Neutrophil (primary cell): Measurements from ENCODE around the gene SMARCD1.

Experiments
- H3K27ac ChIP-seq: fragments of 200-600 bp; sonication (generic); 2 replicates; pipeline ENCODE4 v1.5.1; 2016; ENCODE audit warnings: mild to moderate bottlenecking, moderate library complexity
- H3K27me3 ChIP-seq: fragments of 200-600 bp; sonication (generic); 2 replicates; pipeline ENCODE4 v1.6.0; 2016; ENCODE audit warnings: mild to moderate bottlenecking
- H3K36me3 ChIP-seq: fragments of 200-600 bp; sonication (generic); 2 replicates; pipeline ENCODE4 v1.5.1; 2017
- H3K4me1 ChIP-seq, 2 experiments: fragments of 200-600 bp in 1 of 2; sonication (generic) in 1 of 2; 1 replicate in 1 of 2; 2 replicates in 1 of 2; pipeline versions ENCODE4 v1.5.1 to v1.6.1; 2013 to 2016; ENCODE audit warnings: low read depth in 1 of 2, low read length in 1 of 2, mild to moderate bottlenecking in 1 of 2, moderate library complexity in 1 of 2; ENCODE audit not compliant: control insufficient read depth in 1 of 2, insufficient read depth in 1 of 2
- H3K4me3 ChIP-seq, 2 experiments: fragments of 200-600 bp in 1 of 2; sonication (generic) in 1 of 2; 1 replicate in 1 of 2; 2 replicates in 1 of 2; pipeline ENCODE4 v1.5.1; 2013 to 2016; ENCODE audit warnings: low read depth in 1 of 2, low read length in 1 of 2, mild to moderate bottlenecking in 1 of 2, moderate library complexity in 1 of 2
- H3K9me3 ChIP-seq: fragments of 200-600 bp; sonication (generic); 2 replicates; pipeline ENCODE4 v1.5.1; 2016
- TF ChIP-seq, protein P1 (sequence below): fragments of 200-600 bp; sonication (generic); IDR thresholded peaks from 2 replicates; pipeline ENCODE4 v1.5.1; 2016; ENCODE audit warnings: antibody characterized with exemption

The SMARCD1 gene

GRCh38 chr12:50061946-50062686, 23.0 kb upstream of the SMARCD1 start:
- H3K27me3 ChIP-seq = peaks cover 98% of the 10 kb centered on the region
- TF ChIP-seq, protein P1, sequence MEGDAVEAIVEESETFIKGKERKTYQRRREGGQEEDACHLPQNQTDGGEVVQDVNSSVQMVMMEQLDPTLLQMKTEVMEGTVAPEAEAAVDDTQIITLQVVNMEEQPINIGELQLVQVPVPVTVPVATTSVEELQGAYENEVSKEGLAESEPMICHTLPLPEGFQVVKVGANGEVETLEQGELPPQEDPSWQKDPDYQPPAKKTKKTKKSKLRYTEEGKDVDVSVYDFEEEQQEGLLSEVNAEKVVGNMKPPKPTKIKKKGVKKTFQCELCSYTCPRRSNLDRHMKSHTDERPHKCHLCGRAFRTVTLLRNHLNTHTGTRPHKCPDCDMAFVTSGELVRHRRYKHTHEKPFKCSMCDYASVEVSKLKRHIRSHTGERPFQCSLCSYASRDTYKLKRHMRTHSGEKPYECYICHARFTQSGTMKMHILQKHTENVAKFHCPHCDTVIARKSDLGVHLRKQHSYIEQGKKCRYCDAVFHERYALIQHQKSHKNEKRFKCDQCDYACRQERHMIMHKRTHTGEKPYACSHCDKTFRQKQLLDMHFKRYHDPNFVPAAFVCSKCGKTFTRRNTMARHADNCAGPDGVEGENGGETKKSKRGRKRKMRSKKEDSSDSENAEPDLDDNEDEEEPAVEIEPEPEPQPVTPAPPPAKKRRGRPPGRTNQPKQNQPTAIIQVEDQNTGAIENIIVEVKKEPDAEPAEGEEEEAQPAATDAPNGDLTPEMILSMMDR = no peak

GRCh38 chr12:50062728-50063460, 22.2 kb upstream of the SMARCD1 start:
- TF ChIP-seq, protein P1 = no peak
- peaks cover 94% of the 10 kb centered on the region for H3K27me3 ChIP-seq

More at GRCh38 chr12:50061946-50062686, 23.0 kb upstream of the SMARCD1 start:
- Histone ChIP-seq H3K4me3 (no peak overlapping the region), H3K4me1 (peaks cover 3 to 7% of the 10 kb centered on the region in 2 experiments), H3K9me3 (no peaks in the 10 kb centered on the region), H3K27ac (no peak overlapping the region), H3K36me3 (no peaks in the 10 kb centered on the region)

DNA sequence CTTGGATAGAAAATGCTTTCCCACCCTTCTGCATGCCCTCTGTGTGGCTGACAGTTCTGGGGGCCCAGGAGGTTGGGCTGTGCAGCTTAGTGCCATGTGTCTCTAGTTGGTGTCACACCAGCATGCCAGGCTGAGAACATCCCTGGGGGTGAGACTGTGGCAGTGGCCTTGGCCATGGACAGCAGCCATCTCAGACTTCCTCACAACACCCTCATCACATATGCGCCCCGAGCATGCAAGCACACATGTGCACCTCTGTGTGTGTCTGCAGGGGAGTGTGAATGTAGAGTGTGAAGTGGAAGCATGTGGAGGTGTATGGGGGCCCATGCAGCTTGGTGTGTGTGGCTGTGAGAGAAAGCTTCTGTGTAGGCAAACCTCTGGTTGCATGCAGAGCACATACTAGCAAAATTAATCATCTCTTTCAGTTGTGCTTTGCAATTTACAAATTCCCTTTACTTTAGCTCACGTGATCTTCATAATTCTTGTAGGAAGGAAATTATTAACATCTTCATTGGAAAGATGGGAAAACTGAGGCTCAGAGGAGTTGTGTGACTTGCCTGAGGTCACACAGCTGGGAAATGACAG, 19.3 kb upstream of the SMARCD1 start:
- H3K36me3 ChIP-seq = no peaks in the 10 kb centered on the region

More at GRCh38 chr12:50062728-50063460, 22.2 kb upstream of the SMARCD1 start:
- Histone ChIP-seq H3K27ac (no peak overlapping the region), H3K4me3 (no peak overlapping the region), H3K9me3 (no peaks in the 10 kb centered on the region), H3K36me3 (no peaks in the 10 kb centered on the region), H3K4me1 (peaks cover 0 to under 1% of the 10 kb centered on the region in 2 experiments)

DNA sequence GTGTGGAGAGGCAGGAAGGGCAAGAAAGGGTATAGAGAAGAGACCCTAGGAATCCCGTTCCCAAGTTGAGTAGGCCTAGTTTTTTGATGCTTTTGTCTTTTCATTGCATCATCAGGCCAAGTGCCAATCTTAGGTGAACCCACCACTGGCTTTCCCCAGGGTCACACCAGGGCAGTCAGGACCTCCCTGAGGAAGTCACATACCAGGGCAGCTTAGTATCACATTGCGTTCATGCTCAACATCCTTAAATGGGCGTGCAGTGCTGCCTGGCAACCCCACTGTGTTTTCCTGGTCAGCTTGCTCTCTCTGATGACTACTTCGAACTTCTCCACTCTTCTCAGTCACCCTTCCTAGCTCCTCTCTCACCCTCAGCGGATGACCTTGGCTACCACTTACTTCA, 18.7 kb upstream of the SMARCD1 start:
- no peaks in the 10 kb centered on the region for H3K9me3 ChIP-seq
- TF ChIP-seq, protein P1 = no peak
- no peak overlapping the region for H3K27ac ChIP-seq
- H3K36me3 ChIP-seq = no peaks in the 10 kb centered on the region
- H3K27me3 ChIP-seq = peaks cover 71% of the 10 kb centered on the region
- no peak overlapping the region for H3K4me3 ChIP-seq
- peaks cover 3% of the 10 kb centered on the region in 2 experiments for H3K4me1 ChIP-seq

More for the DNA sequence above, 19.3 kb upstream of the SMARCD1 start:
- H3K9me3 ChIP-seq = no peaks in the 10 kb centered on the region
- TF ChIP-seq, protein P1 = no peak
- H3K4me3 ChIP-seq = no peak overlapping the region
- peaks cover 3% of the 10 kb centered on the region in 2 experiments for H3K4me1 ChIP-seq
- no peak overlapping the region for H3K27ac ChIP-seq
- H3K27me3 ChIP-seq = peaks cover 75% of the 10 kb centered on the region

DNA sequence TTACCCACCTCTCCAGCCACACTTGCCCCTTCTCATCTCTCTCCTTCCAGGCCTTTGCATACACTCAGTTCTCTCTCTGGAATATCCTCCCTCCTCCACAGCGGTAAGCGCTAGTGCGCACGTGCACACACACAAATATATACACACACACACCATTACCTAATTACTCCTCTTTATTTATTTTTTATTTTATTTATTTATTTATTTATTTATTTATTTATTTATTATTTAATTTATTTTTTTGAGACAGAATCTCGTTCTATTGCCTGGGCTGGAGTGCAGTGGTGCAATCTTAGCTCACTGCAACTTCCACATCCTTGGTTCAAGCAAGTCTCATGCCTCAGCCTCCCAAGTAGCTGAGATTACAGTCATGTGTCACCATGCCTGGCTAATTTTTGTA, 16.1 kb upstream of the SMARCD1 start:
- Histone ChIP-seq H3K4me3 (no peak overlapping the region), H3K4me1 (peaks cover 3% of the 10 kb centered on the region in 2 experiments), H3K27ac (no peak overlapping the region), H3K27me3 (peaks cover 65% of the 10 kb centered on the region), H3K36me3 (no peaks in the 10 kb centered on the region), H3K9me3 (no peaks in the 10 kb centered on the region)
- TF ChIP-seq, protein P1 = no peak
